Measurements from ENCODE around the gene SERINC4.
"Not testable (repeated sequence)": the region's sequence is repeated elsewhere in the genome, so short reads cannot be mapped to it uniquely, and the experiment has no call there.

The SERINC4 gene

DNA sequence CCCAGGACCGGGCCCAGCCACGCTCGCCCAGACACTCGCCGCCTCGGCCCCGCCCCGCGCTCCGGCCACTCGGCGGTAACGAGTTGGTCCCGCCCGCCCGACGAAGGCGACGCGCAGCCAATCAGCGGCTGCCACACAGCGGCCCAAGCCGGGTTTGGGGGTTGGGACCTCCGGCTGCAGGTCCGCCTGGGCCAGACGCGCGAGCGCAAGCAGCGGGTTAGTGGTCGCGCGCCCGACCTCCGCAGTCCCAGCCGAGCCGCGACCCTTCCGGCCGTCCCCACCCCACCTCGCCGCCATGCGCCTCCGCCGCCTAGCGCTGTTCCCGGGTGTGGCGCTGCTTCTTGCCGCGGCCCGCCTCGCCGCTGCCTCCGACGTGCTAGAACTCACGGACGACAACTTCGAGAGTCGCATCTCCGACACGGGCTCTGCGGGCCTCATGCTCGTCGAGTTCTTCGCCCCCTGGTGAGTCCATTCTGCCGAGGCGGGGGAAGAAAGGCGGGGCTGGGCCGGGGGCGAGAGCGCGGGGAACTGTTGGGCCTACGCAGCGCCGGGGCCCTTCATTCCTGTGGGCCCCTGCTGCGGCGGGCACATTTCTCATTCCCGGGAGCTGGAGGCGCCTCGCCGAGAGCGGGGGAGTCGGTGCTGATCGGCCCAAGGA, 53.6 kb downstream of the SERINC4 start, which contains the start of gene PDIA3:
PDIA3 (plus strand) TSS at position 194 of the 658 bp plus-strand sequence; CDS start at position 296, 102 bp downstream.
- CTCF ChIA-PET = not testable (repeated sequence)
- TF ChIP-seq L3MBTL2 (conservative IDR thresholded peaks at IDR 0.05) = peak; percentile 70
- peak; percentile 84 for DNase-seq (ENCODE audit: extremely low spot score)
- POLR2A ChIA-PET = interaction anchor here (1.0 to 1.3 kb wide), 2 partner anchors 30 to 31 kb away, joined by 3 to 4 read pairs; partner anchors contain the start of gene ELL3

Data from HEK293T (cell line).